UCSD-AML1 (cell line): Measurements from ENCODE around the gene UBA1.

ENCODE experiments used
- DNase-seq: peaks from one replicate; lab custom pipeline; 2025; ENCODE audit not compliant: unreplicated experiment; lab: John Stamatoyannopoulos, UW

The UBA1 gene

DNA sequence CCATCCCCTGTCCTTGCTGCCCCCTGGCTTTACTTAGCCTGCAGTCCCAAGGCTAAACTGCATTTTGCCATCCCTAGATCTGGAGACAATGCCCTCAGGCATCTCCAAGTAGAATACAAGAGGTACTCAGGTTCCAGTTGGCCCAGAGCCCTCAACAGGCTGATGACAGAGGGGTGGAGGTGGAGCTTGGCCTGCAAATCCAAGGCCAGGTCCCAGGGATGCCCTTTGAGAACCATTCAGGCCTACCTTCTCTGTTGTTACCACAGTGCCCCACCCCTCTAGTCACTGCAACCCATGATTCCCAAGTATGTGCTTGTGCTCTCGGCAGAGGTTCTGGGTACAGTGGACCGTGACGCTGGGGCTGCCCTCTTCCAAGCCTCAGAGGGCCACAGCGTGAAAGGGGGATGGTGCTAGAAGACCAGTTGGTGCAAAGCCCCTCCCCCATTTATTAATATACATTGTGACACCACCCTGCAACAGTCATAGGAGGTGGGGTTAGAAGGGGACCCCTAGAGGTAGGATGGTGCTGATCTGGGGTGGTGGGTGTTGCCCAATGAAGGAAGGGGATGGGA is 6.4 kb upstream of the UBA1 start:
- no peak for DNase-seq

DNA sequence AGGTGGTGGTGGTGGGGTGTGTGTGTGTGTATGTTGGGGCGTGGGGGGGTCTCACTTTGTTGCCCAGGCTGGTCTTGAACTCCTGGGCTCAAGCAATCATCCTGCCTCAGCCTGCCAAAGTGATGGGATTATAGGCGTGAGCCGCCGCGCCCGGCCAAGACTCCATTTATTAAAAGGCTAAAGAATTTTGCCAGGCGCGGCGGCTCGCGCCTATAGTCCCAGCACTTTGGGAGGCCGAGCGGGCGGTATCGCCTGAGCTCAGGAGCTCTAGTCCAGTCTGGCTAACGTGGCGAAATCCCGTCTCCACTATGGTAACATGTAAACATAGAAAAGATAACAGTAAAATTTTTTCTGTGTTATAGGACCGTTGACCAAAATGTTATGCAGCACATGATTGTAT is 3.7 kb upstream of the UBA1 start:
- no peak for DNase-seq

DNA sequence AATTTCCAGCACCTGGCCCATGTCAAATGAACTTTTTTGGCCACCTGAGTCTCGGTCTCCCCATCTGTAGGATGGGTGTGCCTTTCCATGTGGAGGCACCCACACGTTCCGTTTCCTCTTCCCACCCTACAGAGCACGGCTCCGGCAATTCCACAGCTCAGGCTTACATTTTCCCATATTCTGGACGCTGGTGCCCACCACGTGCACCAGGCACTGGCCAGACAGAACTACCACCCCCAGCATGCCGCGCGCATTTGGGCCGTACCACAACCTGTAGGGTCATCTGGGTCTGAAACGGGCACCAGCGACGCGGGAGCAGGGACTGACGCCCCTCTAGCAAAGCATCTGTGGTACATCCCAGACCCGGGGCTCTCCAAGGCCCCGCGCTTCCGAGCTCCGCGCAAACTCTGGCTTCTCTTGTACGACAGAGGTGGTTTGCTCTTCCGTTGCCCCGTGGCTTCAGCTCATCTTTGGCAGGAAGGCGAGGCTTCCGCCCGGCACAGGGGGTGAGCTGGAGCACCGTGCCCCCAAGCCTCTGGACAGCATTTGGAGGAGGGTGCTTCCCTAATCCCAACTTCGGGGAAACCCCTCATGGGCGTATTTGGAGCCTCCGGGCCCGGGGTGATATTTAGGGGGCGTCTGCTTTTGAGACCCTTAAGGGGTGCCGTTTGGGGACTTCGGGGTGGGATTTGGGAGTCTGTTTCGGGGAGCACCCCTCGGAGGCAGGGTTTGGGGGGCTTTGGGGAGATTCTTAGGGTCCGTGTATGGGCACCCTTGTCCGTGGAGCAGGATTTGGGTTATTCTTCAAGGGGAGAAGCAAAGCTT is 3.0 kb upstream of the UBA1 start:
- peak; percentile 84 for DNase-seq

DNA sequence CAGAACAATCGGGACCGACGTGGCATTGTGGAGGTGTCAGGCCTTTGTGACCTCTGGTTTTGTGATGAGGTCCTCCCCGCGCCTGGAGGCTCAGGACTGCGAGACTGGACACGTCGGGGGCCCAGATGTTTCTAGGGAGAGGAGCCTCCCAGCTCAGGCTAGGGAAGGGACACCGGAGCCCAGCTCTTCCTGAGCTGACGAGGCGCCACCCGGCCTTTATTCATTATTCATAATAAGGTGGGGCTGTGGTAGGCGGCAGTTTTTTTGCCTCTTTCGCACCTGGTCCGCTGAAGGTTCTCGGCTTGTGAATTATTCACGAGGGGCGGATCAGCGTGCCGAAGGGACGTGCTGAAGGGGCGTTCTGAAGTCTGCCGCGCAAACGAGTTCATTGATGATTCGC is 2.3 kb upstream of the UBA1 start:
- DNase-seq, result peak; percentile 32

DNA sequence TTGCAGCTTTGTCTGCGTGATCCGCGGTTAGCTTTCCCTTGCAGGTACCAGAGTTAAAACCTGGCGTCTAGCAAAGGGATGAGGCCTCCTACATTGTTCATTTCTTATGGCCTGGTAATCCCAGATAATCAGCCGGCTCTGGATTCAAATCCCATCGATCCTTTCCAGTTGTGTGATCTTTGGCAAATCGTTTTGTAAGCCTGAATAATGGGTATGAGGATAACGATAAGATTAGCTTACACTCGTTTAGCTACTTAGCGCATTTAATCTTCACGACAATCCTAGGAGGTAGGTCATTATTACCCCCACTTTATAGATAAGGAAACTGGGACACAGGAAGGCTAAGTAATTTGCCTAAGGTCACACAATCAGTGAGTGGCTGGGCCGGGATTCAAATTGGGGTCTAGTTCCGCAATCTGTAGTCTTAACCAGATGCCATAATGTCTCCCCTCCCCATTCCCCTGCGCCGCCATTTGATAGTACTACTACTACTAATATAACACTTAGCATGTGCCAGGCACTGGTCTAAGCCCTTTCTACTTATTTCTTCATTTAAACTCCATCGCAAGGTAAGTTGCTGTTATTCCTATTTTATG is 1.7 kb upstream of the UBA1 start:
- no peak for DNase-seq

DNA sequence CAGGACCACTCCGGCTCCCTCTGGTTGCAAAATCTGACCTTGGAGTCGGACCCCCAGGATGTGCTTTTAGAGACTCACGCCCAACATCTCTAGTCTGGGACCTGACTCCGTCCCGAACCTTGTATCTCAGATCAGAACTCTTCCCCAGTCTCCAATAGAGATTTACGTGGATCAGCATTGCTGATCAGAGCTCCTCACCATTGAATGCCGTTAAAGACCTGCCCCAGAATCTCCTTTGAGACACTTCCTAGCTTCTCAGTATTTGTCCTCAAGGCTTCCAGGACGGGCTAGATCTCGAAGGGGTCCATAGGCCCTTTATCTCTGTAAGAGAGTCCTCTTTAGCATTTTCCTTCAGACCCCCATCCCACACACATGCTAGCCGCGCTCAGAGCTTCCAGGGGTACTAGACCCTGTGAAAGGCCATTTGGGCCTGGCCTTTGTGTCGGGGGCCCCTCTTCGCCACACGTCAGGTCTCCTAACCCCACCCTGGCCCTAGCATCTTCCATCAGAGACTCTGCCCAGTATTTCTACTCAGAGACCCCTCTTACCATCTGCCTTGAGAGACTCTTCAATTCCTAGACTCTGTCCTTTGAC is 662 bp downstream of the UBA1 start:
- DNase-seq, result no peak

DNA sequence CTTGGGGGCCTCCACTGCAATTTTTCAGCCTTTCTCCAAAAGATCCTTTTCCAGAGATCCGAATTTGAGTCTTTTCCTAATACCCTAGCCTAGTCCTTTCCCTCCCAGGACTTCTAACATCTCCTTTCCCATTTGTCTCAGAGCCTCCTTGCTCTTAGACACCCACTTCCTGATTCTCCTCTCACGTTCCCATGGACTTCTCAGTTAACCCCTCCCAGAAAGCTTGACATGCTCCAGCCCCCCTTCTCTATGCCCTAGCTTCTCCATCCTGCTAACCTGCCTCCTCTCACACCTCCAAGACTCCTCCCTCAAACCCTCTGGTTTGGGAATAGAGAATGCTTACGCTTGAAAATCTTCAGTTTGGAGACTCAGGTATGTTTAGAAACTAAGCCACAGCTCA is 2.5 kb downstream of the UBA1 start:
- no peak for DNase-seq

DNA sequence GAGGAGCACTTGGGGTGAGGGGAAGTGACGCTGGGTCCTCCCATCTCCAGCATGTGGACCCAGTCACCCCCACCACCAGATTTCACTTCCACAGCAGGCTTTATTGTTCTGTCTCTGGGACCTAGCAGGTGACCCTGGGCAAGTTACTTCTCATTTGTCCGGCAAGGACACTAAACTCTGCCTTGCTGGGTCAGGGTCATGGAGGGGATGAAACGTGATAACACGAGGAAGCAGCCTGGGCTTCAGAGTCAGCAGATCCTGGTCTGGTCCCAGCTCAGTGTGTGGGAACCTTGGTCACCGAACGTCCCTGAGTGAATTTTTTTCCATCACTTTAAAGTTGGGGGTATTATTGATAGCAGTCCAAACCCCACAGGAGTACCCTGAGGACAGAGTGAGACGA is 3.9 kb downstream of the UBA1 start:
- no peak for DNase-seq

DNA sequence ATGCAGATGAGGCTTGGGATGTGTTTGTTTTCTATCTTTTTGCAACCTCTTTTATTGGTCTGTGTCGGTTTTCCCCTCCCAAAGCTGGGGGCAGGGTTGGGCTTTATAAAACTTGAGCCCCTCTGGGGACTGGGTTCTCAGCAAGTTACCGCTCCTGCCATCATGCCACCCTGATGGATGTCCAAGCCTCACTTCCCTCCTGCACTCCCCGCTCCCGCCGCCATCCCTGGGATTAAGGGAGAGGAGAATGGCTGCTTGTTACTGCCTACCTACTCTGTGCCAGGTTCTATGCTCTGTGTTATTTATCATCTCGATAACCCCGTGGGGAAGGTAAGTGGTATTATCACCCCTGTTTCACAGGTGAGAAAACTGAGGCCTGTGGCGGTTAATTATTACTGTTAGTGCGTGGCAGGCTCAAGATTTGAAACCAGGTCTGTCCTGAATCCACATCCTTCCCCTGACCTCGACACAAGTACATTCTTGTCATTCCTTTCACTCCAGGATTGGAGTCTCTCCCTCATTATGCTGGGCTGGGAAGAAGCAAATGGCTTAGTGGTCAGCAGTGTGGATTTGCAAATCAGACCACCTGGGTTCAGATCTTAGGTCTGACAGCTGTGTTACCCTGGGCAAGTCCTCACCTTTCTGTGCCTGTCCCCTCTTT is 4.5 kb downstream of the UBA1 start:
- no peak for DNase-seq

DNA sequence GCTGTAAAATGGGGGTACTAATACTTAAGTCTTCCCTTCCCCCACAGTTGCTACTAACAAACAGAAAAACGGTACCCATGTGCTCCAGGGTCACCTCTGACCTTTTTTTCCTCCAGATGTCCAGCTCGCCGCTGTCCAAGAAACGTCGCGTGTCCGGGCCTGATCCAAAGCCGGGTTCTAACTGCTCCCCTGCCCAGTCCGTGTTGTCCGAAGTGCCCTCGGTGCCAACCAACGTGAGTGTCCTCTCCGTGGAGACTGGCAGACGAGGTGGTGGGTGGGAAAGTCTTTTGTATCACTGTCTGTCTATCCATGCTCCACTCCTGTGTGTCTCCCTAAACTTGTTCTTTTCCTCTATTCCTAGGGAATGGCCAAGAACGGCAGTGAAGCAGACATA is 5.1 kb downstream of the UBA1 start:
- DNase-seq, result no peak

DNA sequence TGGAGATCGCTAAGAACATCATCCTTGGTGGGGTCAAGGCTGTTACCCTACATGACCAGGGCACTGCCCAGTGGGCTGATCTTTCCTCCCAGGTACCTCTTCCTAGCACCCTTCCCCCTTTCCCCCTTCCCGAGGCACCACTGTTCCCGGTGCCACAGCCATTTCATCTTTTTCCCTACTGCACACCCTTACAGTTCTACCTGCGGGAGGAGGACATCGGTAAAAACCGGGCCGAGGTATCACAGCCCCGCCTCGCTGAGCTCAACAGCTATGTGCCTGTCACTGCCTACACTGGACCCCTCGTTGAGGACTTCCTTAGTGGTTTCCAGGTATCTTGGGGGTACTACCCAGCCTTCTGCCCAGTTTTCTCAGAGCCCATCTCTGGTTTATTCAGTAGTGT is 5.7 kb downstream of the UBA1 start:
- DNase-seq, result no peak

DNA sequence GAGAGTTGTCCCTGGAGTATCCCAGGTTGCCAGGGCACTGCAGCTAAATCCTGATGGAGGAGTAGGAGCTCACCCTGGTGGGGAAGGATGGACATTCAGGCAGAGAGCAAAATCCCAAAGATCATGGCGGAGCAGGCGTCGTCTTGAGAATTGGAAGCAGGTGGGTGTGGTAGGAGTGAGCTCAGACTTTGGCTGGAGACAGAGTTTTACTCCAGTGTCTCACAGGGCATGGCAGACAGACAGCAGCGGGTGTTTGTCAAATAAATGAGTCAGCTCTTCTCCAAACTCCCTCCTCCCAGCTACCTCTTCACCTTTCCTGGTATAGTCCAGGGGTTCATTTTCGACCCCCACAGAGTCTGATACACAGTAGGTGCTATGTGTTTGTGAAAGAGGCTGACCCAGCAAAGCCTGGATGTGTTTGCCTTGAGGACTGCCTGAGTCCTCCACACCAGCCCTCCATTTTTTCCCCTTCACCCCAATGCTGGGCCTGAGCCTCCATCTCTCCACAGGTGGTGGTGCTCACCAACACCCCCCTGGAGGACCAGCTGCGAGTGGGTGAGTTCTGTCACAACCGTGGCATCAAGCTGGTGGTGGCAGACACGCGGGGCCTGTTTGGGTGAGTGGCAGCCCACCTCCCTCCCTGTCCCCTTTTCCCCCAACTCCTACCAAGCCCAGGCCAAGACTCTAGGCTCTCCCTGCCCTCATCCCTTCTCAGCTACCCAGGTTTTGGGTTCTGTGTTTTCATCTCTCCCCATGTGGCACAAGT is 6.9 kb downstream of the UBA1 start:
- DNase-seq, result no peak

DNA sequence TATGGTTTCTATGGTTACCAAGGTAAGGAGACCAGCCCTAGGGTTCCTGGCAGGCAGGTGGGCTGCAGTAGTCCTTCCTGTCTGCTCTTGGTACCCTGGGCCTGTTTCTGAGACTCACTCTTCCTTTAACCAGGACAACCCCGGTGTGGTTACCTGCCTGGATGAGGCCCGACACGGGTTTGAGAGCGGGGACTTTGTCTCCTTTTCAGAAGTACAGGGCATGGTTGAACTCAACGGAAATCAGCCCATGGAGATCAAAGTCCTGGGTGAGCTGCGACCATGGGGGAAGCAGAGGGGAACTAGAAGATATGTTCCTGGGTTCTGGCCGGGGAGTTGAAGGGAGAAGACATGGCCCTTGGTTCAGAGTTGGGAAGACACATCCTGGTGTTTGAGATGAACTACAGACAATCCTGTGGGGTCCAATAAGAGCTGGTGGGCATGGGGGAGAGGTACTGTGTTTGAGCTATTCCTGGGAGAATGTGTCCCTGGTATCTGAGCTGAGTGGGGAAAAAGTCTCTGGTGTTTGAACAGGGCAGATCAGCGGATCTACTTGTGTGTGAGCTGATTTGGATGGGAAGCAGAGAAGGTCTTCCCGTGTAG is 7.8 kb downstream of the UBA1 start:
- no peak for DNase-seq

DNA sequence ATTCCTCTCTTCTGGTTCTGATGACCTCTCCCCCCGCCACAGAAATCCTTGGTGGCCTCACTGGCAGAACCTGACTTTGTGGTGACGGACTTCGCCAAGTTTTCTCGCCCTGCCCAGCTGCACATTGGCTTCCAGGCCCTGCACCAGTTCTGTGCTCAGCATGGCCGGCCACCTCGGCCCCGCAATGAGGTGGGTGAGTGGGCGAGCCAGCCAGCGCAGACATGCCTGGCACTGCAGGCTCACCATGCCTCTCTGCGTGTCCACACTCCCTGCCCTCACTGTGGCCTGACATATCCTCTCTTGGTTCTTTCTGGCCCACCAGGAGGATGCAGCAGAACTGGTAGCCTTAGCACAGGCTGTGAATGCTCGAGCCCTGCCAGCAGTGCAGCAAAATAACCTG is 8.7 kb downstream of the UBA1 start:
- no peak for DNase-seq

DNA sequence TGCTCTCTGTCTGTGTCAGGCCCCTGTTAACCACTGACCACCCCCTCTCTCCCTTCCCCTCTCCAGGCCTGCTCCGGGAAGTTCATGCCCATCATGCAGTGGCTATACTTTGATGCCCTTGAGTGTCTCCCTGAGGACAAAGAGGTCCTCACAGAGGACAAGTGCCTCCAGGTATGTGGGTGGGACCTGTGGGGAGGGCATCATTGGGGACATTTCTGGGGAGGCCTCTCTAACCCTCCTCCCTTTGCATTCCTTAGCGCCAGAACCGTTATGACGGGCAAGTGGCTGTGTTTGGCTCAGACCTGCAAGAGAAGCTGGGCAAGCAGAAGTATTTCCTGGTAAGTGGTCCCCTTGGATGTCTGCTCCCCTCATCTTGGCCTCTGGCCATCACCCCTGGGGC is 9.2 kb downstream of the UBA1 start:
- no peak for DNase-seq

DNA sequence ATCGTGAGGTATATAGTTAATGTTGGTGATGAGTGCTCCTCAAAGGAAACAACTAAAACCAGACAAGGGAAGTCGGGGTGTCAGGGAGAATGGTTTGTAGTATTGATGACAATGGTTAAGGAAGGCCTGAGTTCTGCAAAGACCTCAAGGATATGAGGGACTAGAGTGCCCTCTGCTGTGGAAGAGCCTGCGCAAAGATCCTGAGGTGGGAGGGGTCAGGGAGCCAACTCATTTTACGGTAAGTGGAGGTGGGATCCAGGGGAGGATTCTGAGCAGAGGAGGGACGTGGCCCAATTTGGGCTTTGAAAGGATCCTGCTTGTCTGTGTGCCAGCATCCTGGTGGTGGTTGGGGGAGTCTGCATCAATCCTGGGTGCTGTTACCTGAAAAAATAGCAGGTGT is 11.3 kb downstream of the UBA1 start:
- no peak for DNase-seq

DNA sequence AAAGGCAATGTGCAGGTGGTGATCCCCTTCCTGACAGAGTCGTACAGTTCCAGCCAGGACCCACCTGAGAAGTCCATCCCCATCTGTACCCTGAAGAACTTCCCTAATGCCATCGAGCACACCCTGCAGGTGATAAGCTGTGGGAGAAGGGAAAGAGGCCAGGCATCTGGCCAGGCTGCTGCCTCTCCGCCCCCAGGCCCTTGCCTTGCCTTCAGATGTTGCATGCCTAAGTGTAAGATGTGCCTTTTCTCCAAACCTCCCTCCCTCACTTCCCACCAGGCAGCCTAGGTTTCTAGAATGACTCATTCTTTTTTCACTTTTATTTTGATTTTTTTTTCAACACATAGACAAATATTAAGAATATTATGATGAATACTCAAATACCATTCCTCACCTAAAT is 12.7 kb downstream of the UBA1 start:
- DNase-seq, result no peak

DNA sequence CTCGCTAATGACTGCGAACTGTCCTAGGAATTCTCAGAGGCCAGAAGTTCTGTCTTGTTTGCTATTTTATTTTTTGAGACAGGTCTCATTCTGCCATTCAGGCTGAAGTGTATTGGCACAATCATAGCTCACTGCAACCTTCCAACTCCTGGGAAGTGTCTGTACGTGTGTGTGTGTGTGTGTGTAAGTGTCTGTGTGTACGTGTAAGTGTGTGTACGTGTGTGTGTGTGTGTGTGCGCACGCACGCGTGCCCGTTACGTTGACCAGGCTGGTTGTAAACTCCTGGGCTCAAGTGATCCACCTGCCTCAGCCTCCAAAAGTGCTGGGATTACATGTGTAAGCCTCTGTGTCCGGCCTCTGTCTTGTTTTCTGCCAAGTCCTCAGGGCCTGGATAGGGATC is 14.5 kb downstream of the UBA1 start:
- DNase-seq, result no peak

DNA sequence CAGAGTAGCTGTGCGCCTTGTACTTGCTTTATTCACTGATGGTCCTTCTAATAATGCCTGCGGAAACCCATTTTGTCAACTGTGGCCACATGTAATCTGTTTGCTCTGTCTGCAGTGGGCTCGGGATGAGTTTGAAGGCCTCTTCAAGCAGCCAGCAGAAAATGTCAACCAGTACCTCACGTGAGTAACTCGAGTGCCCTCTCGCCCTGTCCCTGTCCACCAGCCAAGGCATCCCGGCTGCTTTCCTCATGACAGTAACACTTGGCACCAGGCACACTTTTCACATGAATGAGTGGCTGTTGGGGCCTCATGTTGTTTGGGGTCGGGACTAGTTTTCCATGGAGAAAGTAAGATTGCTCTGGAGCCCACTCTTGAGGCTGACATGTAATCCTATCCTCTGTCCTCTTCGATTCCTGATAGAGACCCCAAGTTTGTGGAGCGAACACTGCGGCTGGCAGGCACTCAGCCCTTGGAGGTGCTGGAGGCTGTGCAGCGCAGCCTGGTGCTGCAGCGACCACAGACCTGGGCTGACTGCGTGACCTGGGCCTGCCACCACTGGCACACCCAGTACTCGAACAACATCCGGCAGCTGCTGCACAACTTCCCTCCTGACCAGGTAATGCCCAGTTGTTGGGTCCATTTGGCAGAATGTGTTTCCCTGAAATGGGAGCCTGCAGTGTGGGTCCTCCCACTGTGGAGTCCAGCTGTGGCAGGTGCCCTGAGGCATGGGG is 16.0 kb downstream of the UBA1 start:
- no peak for DNase-seq
